ENCODE data around the gene SH3GL3.

The SH3GL3 gene

GRCh38 chr15:83631534-83631933, 184.4 kb downstream of the SH3GL3 start:
- DNase-seq = no peak

DNA sequence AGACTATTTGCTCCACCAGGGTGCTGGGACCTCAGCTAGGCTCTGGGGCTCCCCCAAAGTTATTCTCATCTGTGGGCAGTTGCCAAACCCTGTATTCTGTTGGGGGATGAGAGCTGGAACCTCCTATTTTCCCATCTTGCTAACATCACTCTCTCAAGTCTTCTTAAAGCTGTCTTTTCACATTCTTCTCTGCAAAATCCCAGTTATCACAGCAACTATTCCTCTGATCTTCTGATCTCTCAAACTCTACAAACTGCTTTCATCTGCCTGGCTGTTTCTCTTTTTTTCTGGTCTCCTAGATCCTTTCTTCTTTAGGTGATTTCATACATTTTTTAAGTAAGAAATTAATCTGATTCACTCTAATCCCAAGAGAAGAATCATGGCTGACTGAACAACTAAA, 196.1 kb downstream of the SH3GL3 start:
- DNase-seq = no peak

GRCh38 chr15:83644439-83644838, 197.3 kb downstream of the SH3GL3 start:
- no peak for DNase-seq

- DNase-seq = no peak
Measured at GRCh38 chr15:83650831-83651230, 203.7 kb downstream of the SH3GL3 start.

DNA sequence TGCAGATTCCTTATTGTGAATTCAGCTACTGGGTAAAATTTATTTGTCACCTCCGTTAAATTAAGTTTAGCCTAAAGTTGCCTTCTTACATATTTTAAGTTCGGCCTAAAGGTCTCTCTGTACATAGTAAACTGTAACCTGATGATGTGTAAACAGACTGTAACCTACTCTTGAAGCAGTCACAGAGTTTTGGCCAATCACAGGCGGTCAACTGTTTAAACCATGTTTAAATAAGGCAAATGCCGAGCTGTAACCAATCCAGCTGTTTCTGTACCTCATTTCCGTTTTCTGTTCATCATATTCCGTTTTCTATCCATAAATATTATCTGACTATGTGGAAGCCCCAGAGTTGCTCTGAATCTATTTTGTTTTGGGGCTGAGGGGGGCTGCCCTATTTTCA, 204.4 kb downstream of the SH3GL3 start:
- DNase-seq = no peak

DNA sequence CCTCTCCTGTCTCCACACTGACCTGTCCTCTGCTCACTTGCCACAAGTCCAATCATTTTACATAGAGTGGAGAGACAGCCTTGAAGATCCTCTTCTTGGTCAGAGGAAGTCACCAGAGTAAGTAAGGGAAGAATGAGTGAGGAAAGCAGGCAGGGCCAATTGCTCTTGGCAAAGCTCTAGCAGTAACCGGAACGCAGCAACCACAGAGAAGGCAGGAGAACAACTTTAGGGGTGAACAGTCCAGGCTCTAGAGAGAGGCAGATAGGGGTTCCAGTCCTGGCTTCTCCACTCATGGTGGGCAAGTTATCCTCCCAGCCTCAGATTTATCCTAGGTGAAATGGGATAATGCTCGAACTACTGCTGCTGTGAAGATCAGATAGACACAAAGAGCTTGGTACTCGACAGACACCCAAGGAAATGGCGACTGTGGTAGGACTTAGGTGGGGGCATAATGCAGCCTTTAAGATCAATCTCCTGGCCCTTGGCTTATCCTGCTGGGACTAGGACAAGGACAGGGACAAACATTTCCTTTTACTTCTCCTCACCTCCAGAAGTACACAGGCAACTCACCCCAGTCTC, 205.6 kb downstream of the SH3GL3 start:
- no peak for DNase-seq

GRCh38 chr15:83653288-83653638, 206.1 kb downstream of the SH3GL3 start:
- no peak for DNase-seq

DNA sequence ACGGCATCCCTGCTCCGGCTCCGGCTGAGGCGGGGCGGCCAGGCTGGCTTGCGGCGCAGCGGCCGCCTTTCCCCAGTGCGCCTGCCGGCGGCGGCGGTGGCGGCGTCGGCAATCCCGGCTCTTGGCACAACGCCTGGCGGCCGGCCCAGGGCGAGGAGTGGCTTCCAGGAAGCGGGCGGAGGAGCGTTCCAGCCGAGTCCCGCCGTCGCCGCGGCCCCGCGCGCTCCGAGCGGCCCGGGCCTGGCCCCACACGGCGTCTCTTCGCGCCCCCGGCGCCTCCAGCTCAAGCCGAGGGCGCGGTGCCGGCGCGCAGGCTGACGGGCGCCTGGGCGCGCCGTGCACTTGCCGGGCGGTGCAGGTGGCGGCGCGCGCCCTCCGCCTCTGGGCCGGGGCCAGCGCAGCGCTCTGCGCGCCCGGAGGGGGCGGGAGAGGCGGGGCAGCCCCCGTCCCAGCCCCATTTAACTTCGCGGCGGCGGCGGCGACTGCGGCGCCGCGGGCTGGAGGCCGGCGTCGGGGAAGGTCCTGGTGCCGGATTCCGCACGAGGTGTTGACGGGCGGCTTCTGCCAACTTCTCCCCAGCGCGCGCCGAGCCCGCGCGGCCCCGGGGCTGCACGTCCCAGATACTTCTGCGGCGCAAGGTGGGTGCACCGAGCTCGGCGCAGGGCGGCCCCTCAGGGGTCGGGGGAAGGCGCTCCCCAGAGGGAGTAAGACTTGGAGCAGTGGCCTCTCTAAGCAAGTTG, 206.7 kb downstream of the SH3GL3 start, which contains the start of gene ADAMTSL3:
Gene ADAMTSL3 (plus strand): TSS at position 485 of the 740 bp plus-strand sequence. CDS start 1,639 bp downstream, outside the sequence.
- DNase-seq = peak in 1 of 2 experiments; percentile 23

DNA sequence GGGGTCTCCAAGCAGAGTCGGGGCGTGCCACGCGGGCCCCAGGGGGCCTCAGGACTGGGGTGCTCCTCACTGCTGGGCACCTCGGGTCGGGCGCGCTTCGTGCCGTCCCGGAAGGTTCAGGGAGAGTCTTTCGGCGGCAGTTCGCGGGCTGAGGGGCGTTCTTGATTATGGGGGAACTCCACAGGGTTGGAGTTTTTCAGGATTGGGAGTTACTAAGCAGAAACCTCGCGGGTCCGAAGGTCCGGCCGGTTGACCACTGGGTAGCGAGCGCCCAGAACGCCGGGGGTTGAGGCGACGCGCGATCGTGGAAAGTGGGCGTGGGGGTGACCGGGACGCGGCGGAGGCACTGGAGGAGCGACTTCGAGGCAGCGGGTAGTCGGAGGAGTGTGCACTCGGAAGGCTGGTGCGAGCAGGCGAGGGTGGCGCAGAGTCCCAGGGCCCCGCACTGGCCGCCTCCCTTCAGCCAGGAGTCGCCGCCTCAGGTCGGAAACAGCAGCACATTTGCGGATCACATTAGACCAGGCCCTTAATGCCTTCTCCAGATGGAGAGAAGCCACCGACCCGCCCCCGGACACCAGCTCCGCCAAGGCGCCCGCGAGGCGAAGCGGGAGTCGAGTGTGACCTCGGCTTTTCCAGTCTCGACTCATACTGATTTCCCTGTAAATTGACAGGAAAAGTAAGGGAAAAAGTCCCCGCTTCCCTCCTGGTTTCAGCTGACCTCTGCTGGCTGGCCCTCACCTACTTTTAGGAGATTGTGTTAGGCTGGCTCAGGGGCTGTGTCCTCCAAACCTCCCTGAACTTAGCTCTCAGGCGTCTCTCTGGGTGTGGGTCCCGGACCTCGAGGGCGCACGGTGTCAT, 207.5 kb downstream of the SH3GL3 start:
- no peak for DNase-seq

DNA sequence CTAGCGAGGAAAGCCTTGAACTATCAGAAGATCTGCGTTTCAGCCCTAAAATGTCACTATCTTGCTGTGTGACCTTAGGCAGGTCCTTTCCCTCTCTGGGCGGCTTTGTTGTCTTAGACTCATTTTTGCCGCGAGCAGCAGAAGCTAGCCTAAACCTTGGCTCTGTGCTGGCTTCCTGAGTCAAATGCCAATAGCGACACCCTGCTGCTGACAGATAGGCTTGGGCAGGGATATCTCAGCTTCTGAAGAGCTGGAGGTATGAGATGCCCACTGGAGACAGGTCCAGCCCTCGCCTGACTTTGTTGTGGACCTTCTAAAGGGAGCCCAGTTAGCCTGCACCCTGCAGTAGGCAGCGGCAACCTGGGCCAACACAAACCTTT, 208.1 kb downstream of the SH3GL3 start:
- no peak for DNase-seq

GRCh38 chr15:83656192-83656591, 209.1 kb downstream of the SH3GL3 start:
- no peak for DNase-seq

GRCh38 chr15:83656943-83657528, 209.9 kb downstream of the SH3GL3 start:
- no peak for DNase-seq

DNA sequence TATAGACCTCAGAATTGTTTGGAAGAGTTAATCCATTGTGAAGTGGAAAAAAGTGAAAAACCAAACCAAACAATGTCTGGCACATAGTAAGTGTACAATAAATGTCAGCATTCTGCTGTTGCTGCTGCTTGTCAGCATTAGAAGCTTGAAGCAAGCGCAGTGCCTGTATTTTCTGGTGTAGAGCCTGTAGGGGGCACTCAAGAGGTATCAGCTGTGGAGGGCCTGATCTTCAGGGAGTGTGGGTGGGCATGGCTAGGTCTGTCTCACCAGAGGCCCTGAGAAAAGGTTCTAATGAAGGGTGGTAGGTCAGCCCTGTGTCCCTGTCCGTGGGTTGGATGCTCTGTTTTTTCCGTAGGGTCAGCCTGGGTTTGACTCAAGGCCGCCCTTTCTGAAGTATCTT, 210.4 kb downstream of the SH3GL3 start:
- DNase-seq = no peak

DNA sequence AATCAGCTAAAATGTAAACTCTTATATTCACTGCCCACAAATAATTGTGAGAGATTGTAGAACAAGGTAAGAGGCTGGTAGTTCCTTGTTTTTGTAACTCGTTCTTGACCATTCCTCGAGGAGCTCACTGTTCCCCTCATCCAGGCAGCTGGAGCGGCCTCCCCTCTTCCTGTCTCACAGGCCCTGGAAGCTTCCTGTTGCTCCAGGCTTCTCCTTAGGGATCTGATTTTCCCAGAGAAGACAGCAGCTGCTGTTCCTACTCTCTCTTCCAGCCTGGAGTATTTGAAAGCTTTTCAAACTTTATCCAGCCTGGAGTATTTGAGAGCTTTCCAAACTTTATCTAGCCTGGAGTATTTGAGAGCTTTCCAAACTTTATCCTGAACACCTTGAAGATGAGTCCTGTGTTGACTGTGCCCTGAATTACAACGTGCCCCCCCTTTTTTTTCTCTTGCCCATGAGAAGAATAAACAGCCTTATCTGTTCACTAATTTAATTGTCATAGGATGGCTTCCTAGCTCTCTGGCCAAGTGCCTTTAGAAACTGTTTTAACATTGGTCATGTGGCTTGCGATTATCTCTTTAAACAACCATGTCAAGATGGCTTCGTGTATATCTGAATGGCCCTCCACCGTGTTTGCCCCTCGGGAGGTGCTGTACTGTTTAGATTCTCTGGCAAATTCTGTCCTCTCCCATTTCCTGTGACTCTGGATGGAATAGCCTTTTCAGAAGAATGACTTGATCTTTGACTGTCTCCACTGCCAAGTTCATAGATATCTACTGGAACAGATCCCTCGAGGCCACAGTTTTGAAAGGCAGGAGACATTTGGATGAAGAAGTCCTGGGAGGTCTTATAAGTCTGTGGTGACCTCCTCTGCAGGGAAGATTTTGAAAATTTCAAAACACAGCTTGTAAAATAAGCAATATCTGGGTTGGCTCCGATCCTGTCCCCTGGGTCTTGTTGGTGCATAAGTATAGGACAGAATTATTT, 211.6 kb downstream of the SH3GL3 start:
- DNase-seq = no peak

- DNase-seq = no peak
Measured at GRCh38 chr15:83659417-83659812, 212.3 kb downstream of the SH3GL3 start.

DNA sequence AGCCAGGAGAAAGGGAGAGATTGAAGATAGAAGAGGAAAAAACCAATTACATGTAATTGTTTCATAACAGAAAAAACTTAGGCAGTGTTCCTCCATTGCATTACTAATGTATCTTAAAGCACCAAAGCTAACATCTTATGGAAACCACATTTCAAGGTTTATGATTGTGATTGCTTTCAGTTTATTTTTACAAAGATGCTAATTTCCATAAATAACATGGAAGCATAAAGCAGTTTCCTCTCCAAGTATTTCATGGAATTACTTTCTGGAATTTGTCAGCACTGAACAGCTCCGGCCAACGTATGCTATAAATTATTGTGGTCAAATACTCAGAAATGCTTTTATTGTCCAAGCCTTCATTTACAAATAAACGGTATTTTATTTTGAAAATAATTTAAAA, 218.3 kb downstream of the SH3GL3 start:
- DNase-seq = no peak
